Thoracic aorta (tissue), 2 donors: ENCODE data around the gene SENP2. TPM values are rescaled to one million over a fixed set of nuclear protein-coding genes. Genes with fewer than 3 reads are reported as not detected.

ENCODE experiments used
- ATAC-seq: fragments of 150-250 bp; one replicate; pipeline ENCODE4 v1.8.0; 2017; ENCODE audit warnings: low read depth; ENCODE audit not compliant: insufficient number of reproducible peaks, low FRiP score
- DNase-seq: peaks from one replicate; pipeline ENCODE4 v3.0.0-alpha.2; 2020; ENCODE audit warnings: low spot score
- H3K27ac ChIP-seq, 2 donors: fragments of 200-600 bp; sonication (generic); 1 replicate in 1 of 2; 2 replicates in 1 of 2; pipeline ENCODE4 v1.5.1; 2016; ENCODE audit warnings: mild to moderate bottlenecking in 2 of 2, moderate library complexity in 2 of 2
- H3K27me3 ChIP-seq: fragments of 200-600 bp; sonication (generic); replicated peaks from 2 replicates; pipeline ENCODE4 v1.6.0; 2016; ENCODE audit warnings: mild to moderate bottlenecking; ENCODE audit not compliant: insufficient read depth
- H3K36me3 ChIP-seq: fragments of 200-600 bp; sonication (generic); one replicate; pipeline ENCODE4 v1.5.1; 2016
- H3K4me1 ChIP-seq, 2 donors: fragments of 200-600 bp; sonication (generic); 1 replicate in 1 of 2; 2 replicates in 1 of 2; pipeline versions ENCODE4 v1.5.1 to v1.6.0; 2016; ENCODE audit warnings: low read depth in 2 of 2, mild to moderate bottlenecking in 1 of 2; ENCODE audit not compliant: control insufficient read depth in 1 of 2
- H3K4me3 ChIP-seq: fragments of 200-600 bp; sonication (generic); 2 replicates; pipeline ENCODE4 v1.5.1; 2016; ENCODE audit warnings: mild to moderate bottlenecking
- H3K9me3 ChIP-seq: fragments of 200-600 bp; sonication (generic); 2 replicates; pipeline ENCODE4 v1.5.1; 2016
- CTCF ChIP-seq: fragments of 200-600 bp; sonication (generic); IDR thresholded peaks from one replicate; pipeline ENCODE4 v1.5.1; 2019; ENCODE audit warnings: antibody characterized with exemption
- total RNA-seq, 2 donors: library from RNA; depleted of rRNA; stranded (reverse); fragments of >200 nt; gene quantifications; one replicate each; pipeline versions ENCODE4 v1.1.0 to v1.2.3, GENCODE V29; 2016

The SENP2 gene
- total RNA-seq, 2 donors from 2014 or later: 23.2 to 49.0 TPM

- H3K36me3 ChIP-seq: no peaks in the 10 kb centered on the region
- TF ChIP-seq CTCF: no peak
- ATAC-seq: no peak
- no peaks in the 10 kb centered on the region for H3K9me3 ChIP-seq
- DNase-seq: no peak
- no peak overlapping the region for H3K27ac ChIP-seq
- peaks cover 16 to 36% of the 10 kb centered on the region in 2 donors for H3K4me1 ChIP-seq
- no peak overlapping the region for H3K4me3 ChIP-seq
- no peaks in the 10 kb centered on the region for H3K27me3 ChIP-seq
Observed at GRCh38 chr3:185661772-185662171, 75.7 kb downstream of the SENP2 start.

DNA sequence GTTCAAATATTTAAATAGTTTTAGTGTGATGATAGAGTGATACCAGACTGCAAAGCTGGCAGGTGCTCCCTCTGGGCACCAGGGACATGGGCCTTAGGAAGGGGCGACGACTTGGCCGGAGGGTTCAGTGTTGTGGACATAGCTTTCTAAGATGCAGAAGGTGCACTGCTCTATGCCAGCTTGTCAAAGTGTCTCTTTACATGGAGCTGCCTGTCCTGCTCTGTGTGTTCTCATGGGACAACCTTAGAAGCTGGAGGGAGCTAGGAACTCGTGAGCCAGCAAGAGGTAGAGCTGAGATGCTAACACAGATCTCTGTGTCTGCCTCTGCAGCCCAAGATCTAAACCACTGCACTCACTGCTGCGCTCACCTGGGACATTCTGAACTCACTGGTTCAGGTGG is 77.8 kb downstream of the SENP2 start:
- DNase-seq: no peak
- Histone ChIP-seq H3K27me3 (no peaks in the 10 kb centered on the region), H3K4me3 (no peak overlapping the region), H3K36me3 (no peaks in the 10 kb centered on the region), H3K27ac (no peak overlapping the region), H3K9me3 (no peaks in the 10 kb centered on the region), H3K4me1 (peaks cover 11 to 14% of the 10 kb centered on the region in 2 donors)
- TF ChIP-seq CTCF: no peak
- ATAC-seq: no peak

GRCh38 chr3:185667574-185667973 is 81.5 kb downstream of the SENP2 start:
- Histone ChIP-seq H3K27ac (no peak overlapping the region), H3K9me3 (no peaks in the 10 kb centered on the region), H3K4me1 (no peaks in the 10 kb centered on the region), H3K27me3 (no peaks in the 10 kb centered on the region), H3K36me3 (no peaks in the 10 kb centered on the region), H3K4me3 (no peak overlapping the region)
- no peak for ATAC-seq
- no peak for TF ChIP-seq CTCF
- no peak for DNase-seq

DNA sequence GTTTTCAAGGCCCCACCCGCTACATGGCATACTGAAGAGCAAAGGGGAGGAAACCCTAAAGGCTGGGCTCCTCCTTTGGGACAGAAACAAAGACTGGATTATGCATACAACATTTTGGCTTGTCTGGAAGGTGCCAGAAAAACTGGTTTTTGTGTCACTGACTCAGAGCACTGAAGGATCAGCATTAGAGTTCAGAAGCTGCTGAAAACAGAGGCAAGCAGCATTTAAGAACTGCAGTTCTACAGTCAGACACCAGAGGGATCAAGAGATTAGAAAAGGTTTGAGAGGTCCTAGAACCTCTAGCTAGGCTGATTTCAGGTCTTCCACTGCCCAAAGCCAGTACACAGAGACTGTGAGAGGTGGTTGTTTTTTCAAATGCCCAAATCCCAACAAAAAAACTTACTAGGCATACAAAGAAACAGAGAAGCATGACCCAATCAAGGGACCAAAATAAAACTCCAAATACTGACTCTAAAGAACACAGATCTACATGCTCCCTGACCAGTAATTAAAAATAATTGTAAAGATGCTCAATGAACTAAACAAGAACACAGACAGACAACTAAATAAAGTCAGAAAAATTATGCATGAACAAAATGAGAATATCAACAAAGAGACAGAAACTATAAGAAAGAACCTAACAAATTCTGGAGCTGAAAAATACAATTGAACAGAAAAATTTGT is 91.2 kb downstream of the SENP2 start:
- no peak for TF ChIP-seq CTCF
- peaks cover 8% of the 10 kb centered on the region for H3K9me3 ChIP-seq
- H3K27ac ChIP-seq: no peak overlapping the region
- no peak overlapping the region for H3K4me3 ChIP-seq
- no peak for DNase-seq
- H3K27me3 ChIP-seq: no peaks in the 10 kb centered on the region
- no peaks in the 10 kb centered on the region for H3K36me3 ChIP-seq
- no peaks in the 10 kb centered on the region for H3K4me1 ChIP-seq
- ATAC-seq: no peak

DNA sequence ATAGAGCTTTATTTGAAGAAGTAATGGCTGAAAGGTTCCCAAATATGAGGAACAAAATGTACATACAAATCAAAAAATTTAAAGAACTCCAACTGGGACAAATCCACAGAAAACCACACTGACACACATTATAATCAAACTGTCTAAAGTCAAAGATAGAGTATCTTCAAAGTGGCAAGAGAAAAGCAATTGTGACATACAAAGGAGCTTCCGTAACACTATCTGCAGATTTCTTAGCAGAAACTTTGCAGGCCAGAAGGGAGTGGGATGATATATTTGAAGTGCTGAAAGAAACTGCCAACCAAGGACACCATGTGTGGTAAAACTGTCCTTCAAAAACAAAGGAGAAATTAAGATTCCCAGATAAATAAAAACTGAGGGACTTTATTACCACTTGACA is 91.9 kb downstream of the SENP2 start:
- TF ChIP-seq CTCF: no peak
- ATAC-seq: no peak
- Histone ChIP-seq H3K27ac (no peak overlapping the region), H3K4me3 (no peak overlapping the region), H3K4me1 (no peaks in the 10 kb centered on the region), H3K36me3 (no peaks in the 10 kb centered on the region), H3K27me3 (no peaks in the 10 kb centered on the region), H3K9me3 (peaks cover 8% of the 10 kb centered on the region)
- no peak for DNase-seq
